Transverse colon (tissue), 4 donors: ENCODE data around the gene ACTL6B.

Source experiments
- CTCF ChIP-seq, 5 experiments: fragments of 200-600 bp in 3 of 5; fragments of 450-650 bp in 2 of 5; sonication (generic) in 3 of 5; IDR thresholded peaks; 1 replicate in 2 of 5; 2 replicates in 3 of 5; pipeline ENCODE4 v1.5.1; 2016 to 2017; ENCODE audit warnings: antibody characterized with exemption in 5 of 5, inconsistent platforms in 3 of 5, mild to moderate bottlenecking in 2 of 5, moderate library complexity in 1 of 5
- EP300 ChIP-seq: sonication (generic); formaldehyde crosslinking; IDR thresholded peaks from one replicate; pipeline ENCODE4 v1.6.1; 2017; ENCODE audit warnings: antibody characterized with exemption, low read depth
- POLR2A ChIP-seq: fragments of 450-650 bp; IDR thresholded peaks from one replicate; pipeline ENCODE4 v1.6.1; 2016; ENCODE audit warnings: antibody characterized with exemption, mild to moderate bottlenecking, moderate library complexity
- POLR2AphosphoS5 ChIP-seq, 3 donors: sonication (generic); formaldehyde crosslinking; IDR thresholded peaks; one replicate each; pipeline ENCODE4 v1.6.1; 2016; ENCODE audit warnings: antibody characterized with exemption in 3 of 3

- TF ChIP-seq CTCF (IDR thresholded peaks at IDR 0.05) (no peak), POLR2A (no peak), EP300 (no peak), POLR2AphosphoS5 (IDR thresholded peaks at IDR 0.05) (no peak)
Measured at GRCh38 chr7:100665168-100665726, 9.0 kb upstream of the ACTL6B start.
